GM12878 (cell line): ENCODE data around the gene GRM7. TPM values are rescaled to one million over a fixed set of nuclear protein-coding genes. Genes with fewer than 3 reads are reported as not detected.

Experiments used
- ATF7 ChIP-seq: fragments of 450-650 bp; IDR thresholded peaks from 2 replicates; pipeline ENCODE4 v1.6.1; 2016; ENCODE audit warnings: low read depth, mild to moderate bottlenecking
- BCL11A ChIP-seq: IDR thresholded peaks from 2 replicates; pipeline ENCODE4 v1.6.1; 2011; ENCODE audit warnings: low read depth, low read length
- BMI1 ChIP-seq: fragments of 450-650 bp; IDR thresholded peaks from 2 replicates; pipeline ENCODE4 v1.6.1; 2016; ENCODE audit warnings: mild to moderate bottlenecking, moderate library complexity, borderline replicate concordance
- CBFB ChIP-seq: IDR thresholded peaks from 2 replicates; pipeline ENCODE4 v1.6.1; 2016; ENCODE audit warnings: antibody characterized with exemption, low read depth
- CEBPZ ChIP-seq: fragments of 150-350 bp; IDR thresholded peaks from 2 replicates; pipeline ENCODE4 v1.6.1; 2016; ENCODE audit warnings: low read depth, low read length
- EZH2 ChIP-seq: IDR thresholded peaks from 2 replicates; pipeline ENCODE4 v1.6.1; 2012; ENCODE audit warnings: low read depth, mild to moderate bottlenecking, control low read depth, inconsistent platforms, low read length, borderline replicate concordance; ENCODE audit not compliant: control insufficient read depth
- HDGF ChIP-seq: fragments of 450-650 bp; IDR thresholded peaks from 2 replicates; pipeline ENCODE4 v1.6.1; 2016; ENCODE audit warnings: antibody characterized with exemption
- MTA3 ChIP-seq: IDR thresholded peaks from 2 replicates; pipeline ENCODE4 v1.6.1; 2012; ENCODE audit warnings: low read length, inconsistent platforms, borderline replicate concordance
- MYB ChIP-seq: fragments of 150-350 bp; IDR thresholded peaks from 2 replicates; pipeline ENCODE4 v1.6.1; 2014; ENCODE audit warnings: mild to moderate bottlenecking, low read depth, low read length, borderline replicate concordance
- MYC ChIP-seq: IDR thresholded peaks from 2 replicates; pipeline ENCODE4 v1.6.1; 2011; ENCODE audit warnings: mild to moderate bottlenecking, low read length, moderate library complexity, inconsistent platforms; ENCODE audit not compliant: insufficient read depth, insufficient replicate concordance, insufficient read length, severe bottlenecking
- PAX8 ChIP-seq: fragments of 450-650 bp; IDR thresholded peaks from 2 replicates; pipeline ENCODE4 v1.6.1; 2017; ENCODE audit warnings: mild to moderate bottlenecking, moderate library complexity
- POLR2AphosphoS2 ChIP-seq: IDR thresholded peaks from 2 replicates; pipeline ENCODE4 v1.6.1; 2011; ENCODE audit warnings: low read depth, mild to moderate bottlenecking, low read length, improper control_type of control experiment, moderate library complexity
- POU2F2 ChIP-seq: IDR thresholded peaks from 3 replicates; pipeline ENCODE4 v1.6.1; 2011; ENCODE audit warnings: low read depth, mild to moderate bottlenecking, low read length, borderline replicate concordance
- SPI1 ChIP-seq: IDR thresholded peaks from 2 replicates; pipeline ENCODE4 v1.6.1; 2011; ENCODE audit warnings: low read depth, mild to moderate bottlenecking, low read length, moderate library complexity, borderline replicate concordance; ENCODE audit not compliant: insufficient read depth
- TARDBP ChIP-seq: IDR thresholded peaks from 2 replicates; pipeline ENCODE4 v1.6.1; 2016; ENCODE audit warnings: borderline replicate concordance
- polyA plus RNA-seq, 11 experiments: library from polyadenylated mRNA; depleted of rRNA in 4 of 11; unstranded in 6 of 11; stranded (reverse) in 5 of 11; fragments of >200 nt; fragmentation: Nextera tagmentation in 4 of 11; fragmentation: Illumina TruSeq in 1 of 11; extraction: Ambion mirVana in 4 of 11; extraction: Trizol in 1 of 11; gene quantifications; 1 replicate in 1 of 11; 2 replicates in 10 of 11; pipeline versions ENCODE4 v1.2.1 to v1.2.3, GENCODE V29; 2011 to 2016; ENCODE audit warnings: inconsistent platforms in 2 of 11, missing spikeins in 2 of 11, low read depth in 1 of 11
- total RNA-seq, 4 experiments: library from RNA; depleted of rRNA in 3 of 4; stranded (reverse); fragments of >200 nt in 3 of 4; fragmentation: Illumina TruSeq in 1 of 4; extraction: Trizol in 1 of 4; gene quantifications; 2 replicates each; pipeline versions ENCODE4 v1.2.1 to v1.2.3, GENCODE V29; 2013 to 2021
- TF ChIP-seq, protein P1 (sequence below): fragments of 450-650 bp; IDR thresholded peaks from 2 replicates; pipeline ENCODE4 v1.6.1; 2017; ENCODE audit warnings: mild to moderate bottlenecking, low read depth, inconsistent platforms; ENCODE audit not compliant: poor library complexity, severe bottlenecking
- TF ChIP-seq, protein P2 (sequence below): fragments of 450-650 bp; IDR thresholded peaks from 2 replicates; pipeline ENCODE4 v1.6.1; 2017; ENCODE audit warnings: antibody characterized with exemption, mild to moderate bottlenecking, moderate library complexity
- TF ChIP-seq, protein P3 (sequence below): IDR thresholded peaks from 2 replicates; pipeline ENCODE4 v1.6.1; 2011; ENCODE audit warnings: borderline replicate concordance, low read depth, mild to moderate bottlenecking, moderate library complexity, low read length; ENCODE audit not compliant: insufficient read depth, poor library complexity, severe bottlenecking

Gene GRM7
- total and polyA plus RNA-seq, 10 of the 15 experiments (the other 5 are each of a cell fraction or from before 2014, with no cell fraction given), result not detected

DNA sequence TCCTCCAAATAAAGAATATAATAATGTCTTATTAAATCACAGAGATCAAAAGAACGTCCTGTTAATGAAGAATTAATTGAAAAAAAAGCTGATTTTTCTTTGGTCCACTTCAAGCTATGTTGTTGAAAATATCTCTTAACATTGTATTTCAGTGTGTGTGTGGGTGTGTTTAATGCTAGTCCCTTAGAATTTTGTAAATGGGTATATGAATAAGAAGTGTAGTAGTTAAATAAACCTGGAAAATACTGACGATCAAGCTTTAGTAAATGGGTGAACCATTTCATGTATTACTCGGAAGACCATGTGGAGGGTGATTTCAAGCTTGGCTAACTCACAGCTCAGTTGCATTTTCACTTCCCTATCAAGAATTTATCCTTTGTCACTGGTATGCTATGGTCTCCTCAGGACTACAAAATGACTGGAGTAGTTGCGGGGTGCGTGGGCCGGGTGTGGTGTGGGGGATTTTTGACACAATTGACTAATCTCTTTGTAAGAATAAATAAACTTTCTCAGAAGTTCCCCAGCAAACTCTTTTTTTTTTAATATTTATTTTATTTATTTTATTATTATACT is 586.4 kb downstream of the GRM7 start (continued):
- TF ChIP-seq MYB (no peak), POLR2AphosphoS2 (no peak), BCL11A (peak; percentile 87), EZH2 (no peak), PAX8 (no peak), HDGF (no peak), ATF7 (peak; percentile 52; the same call in 1 of the 2 replicates), SPI1 (peak; percentile 94), MYC (no peak), TARDBP (no peak), CBFB (no peak), CEBPZ (no peak), POU2F2 (peak; percentile 15; the same call in 1 of the 3 replicates), MTA3 (no peak), BMI1 (peak; percentile 62; the same call in 1 of the 2 replicates)
- TF ChIP-seq, protein P1, sequence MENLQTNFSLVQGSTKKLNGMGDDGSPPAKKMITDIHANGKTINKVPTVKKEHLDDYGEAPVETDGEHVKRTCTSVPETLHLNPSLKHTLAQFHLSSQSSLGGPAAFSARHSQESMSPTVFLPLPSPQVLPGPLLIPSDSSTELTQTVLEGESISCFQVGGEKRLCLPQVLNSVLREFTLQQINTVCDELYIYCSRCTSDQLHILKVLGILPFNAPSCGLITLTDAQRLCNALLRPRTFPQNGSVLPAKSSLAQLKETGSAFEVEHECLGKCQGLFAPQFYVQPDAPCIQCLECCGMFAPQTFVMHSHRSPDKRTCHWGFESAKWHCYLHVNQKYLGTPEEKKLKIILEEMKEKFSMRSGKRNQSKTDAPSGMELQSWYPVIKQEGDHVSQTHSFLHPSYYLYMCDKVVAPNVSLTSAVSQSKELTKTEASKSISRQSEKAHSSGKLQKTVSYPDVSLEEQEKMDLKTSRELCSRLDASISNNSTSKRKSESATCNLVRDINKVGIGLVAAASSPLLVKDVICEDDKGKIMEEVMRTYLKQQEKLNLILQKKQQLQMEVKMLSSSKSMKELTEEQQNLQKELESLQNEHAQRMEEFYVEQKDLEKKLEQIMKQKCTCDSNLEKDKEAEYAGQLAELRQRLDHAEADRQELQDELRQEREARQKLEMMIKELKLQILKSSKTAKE, result peak; percentile 29
- TF ChIP-seq, protein P2, sequence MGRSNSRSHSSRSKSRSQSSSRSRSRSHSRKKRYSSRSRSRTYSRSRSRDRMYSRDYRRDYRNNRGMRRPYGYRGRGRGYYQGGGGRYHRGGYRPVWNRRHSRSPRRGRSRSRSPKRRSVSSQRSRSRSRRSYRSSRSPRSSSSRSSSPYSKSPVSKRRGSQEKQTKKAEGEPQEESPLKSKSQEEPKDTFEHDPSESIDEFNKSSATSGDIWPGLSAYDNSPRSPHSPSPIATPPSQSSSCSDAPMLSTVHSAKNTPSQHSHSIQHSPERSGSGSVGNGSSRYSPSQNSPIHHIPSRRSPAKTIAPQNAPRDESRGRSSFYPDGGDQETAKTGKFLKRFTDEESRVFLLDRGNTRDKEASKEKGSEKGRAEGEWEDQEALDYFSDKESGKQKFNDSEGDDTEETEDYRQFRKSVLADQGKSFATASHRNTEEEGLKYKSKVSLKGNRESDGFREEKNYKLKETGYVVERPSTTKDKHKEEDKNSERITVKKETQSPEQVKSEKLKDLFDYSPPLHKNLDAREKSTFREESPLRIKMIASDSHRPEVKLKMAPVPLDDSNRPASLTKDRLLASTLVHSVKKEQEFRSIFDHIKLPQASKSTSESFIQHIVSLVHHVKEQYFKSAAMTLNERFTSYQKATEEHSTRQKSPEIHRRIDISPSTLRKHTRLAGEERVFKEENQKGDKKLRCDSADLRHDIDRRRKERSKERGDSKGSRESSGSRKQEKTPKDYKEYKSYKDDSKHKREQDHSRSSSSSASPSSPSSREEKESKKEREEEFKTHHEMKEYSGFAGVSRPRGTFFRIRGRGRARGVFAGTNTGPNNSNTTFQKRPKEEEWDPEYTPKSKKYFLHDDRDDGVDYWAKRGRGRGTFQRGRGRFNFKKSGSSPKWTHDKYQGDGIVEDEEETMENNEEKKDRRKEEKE, result no peak
- TF ChIP-seq, protein P3, sequence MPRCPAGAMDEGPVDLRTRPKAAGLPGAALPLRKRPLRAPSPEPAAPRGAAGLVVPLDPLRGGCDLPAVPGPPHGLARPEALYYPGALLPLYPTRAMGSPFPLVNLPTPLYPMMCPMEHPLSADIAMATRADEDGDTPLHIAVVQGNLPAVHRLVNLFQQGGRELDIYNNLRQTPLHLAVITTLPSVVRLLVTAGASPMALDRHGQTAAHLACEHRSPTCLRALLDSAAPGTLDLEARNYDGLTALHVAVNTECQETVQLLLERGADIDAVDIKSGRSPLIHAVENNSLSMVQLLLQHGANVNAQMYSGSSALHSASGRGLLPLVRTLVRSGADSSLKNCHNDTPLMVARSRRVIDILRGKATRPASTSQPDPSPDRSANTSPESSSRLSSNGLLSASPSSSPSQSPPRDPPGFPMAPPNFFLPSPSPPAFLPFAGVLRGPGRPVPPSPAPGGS, result no peak
